HG03139 (cell line): ENCODE data around the gene LILRA2.
"Not testable (repeated sequence)": the region's sequence is repeated elsewhere in the genome, so short reads cannot be mapped to it uniquely, and the experiment has no call there.

Source experiments
- ATAC-seq: cut with Tn5 transposase; IDR thresholded peaks from one replicate; pipeline ENCODE4 v1.9.1; 2021; ENCODE audit not compliant: unreplicated experiment

LILRA2 gene

DNA sequence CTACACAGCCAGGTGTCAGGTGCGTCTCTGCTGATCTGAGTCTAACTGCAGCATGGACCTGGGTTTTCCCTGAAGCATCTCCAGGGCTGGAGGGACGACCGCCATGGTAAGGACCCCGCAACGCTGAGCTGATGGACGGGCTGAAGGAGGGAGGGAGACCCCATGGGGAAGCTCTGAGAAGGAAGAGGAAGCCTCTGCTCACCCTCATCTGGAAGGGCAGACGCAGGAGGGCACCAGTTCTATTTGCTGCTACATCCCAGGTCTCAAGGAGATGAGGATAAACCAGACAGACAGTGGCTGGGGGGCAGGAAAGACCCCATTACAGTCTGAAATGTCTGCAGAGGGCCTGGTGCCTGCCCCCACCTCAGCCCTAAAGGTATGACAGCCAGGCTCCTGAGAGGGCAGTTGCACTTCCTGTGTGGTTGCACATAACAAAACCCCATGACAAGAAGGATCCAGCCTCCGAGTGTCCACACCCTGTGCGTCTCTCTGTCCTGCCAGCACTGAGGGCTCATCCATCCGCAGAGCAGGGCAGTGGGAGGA lies at the start of gene LILRA2:
LILRA2 (plus strand) TSS at position 461 of the 543 bp plus-strand sequence. CDS start 89 bp downstream, outside the sequence.
- no peak for ATAC-seq

DNA sequence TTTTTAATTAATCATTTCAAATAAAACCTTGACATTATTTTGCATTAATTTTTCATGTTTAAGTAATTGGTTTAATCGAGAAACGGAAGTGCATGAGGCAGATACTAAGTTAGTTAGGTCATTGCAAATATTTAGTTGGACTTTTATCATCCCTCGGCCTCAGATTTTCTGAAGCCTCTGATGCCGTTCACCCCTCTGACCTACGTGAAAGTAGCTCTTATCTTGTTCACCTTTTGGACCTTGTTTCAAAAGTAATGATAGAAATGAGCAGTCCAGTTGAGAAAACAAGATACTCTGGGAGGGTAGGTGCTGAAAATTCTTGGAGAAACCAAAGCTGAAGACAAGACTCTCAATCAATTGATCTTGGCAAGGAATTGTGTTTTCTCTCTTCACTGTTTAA lies 48.0 kb upstream of the LILRA2 start:
- no peak for ATAC-seq

DNA sequence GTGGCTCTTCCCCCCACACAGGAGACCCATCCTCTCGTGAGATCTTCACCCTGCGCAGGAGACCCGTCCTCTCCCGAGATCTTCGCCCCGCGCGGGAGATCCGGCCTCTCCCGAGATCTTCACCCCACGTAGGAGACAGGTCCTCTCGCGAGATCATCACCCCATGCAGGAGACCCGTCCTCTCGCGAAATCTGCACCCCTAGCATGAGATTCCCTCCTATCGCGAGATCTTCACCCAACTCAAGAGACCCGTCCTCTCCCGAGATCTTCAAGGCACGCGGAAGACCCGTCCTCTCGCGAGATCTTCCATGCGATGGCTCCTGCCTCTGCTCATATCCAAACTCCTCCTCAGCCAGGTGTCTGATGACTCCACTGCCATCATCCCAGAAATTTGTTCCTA lies 46.6 kb upstream of the LILRA2 start:
- no peak for ATAC-seq

DNA sequence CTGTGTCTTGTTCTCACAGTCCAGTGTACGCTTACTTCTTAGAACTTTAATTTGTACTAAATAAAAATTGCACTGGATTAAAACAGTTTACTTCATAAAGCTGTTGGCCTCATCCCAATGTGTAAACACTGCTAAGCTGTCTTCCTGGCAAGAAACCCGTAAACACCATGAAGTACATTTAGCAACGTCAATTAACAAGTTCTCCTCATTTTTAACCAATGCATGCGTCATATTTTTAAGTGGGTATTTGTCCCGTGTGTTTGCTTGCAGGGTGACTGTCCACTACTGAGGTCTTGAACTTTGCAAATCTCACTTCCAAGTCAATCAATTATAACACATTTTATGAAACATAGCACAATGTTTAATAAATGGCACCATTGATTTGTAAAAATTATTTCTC lies 42.7 kb upstream of the LILRA2 start:
- ATAC-seq, result no peak

DNA sequence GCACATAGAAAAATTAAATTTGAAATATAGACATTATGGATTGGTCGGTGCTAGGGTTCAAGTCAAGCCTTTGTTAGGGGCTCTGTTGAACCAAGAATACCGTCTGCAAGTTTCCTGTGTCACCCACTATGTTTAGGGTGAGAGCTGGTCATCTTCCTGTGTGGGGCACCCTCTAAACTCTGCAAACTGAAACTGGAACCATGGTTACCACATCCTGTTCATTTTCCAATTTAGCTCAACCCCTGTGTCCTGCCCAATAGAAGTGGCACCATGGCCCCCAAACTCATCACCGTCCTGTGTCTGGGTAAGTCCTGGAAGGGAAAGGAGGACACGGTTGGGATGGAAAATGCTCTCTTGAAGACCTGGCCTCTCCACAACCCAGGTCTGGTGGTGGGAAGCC lies 41.1 kb upstream of the LILRA2 start:
- ATAC-seq, result no peak

DNA sequence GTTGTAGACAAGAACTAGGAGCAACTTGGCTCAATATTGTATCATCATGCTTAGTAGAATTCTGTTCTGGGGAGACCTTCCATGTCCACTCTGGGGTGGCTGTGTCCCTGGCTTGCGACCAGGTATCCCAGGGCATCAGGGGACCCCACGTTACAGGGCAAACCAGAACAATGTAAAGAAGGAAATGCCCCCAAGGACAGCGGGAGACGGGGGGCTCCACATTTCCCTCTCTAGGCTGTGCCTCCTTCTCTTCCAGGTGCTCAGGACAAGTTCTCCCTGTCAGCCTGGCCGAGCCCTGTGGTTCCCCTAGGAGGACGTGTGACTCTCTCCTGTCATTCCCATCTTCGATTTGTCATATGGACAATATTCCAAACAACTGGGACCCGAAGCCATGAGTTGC lies 40.1 kb upstream of the LILRA2 start:
- no peak for ATAC-seq

DNA sequence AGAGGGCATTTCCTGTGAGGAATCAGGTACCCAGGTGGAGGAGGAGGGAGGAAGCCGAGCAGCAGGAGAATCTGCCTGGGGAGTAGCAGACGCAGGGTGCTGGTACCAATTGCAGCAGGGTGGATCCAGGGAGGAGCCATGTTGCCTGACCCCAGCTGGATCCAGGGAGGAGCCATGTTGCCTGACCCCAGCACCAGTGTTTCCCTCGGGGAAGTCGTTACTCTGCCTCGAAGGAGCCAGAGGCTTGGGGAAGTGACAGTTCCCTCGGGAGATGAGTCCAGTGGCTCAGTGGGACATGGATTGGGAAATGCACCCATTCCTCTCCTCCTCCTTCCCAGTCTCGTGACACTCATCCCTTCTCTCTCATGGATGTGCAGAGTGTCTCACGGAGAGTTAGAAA lies 39.4 kb upstream of the LILRA2 start:
- no peak for ATAC-seq

DNA sequence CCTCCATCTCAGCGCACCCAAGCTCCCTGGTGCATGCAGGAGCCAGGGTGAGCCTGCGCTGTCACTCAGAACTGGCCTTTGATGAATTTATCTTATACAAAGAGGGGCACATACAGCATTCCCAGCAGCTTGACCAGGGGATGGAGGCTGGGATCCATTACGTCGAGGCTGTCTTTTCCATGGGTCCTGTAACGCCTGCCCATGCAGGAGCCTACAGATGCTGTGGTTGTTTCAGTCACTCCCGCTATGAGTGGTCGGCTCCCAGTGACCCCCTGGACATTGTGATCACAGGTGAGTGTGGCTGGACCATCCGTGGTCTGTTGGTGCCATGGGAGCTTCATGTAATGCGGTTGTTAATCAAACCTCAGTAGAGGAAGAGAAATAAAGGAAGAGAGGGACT lies 38.0 kb upstream of the LILRA2 start:
- no peak for ATAC-seq

DNA sequence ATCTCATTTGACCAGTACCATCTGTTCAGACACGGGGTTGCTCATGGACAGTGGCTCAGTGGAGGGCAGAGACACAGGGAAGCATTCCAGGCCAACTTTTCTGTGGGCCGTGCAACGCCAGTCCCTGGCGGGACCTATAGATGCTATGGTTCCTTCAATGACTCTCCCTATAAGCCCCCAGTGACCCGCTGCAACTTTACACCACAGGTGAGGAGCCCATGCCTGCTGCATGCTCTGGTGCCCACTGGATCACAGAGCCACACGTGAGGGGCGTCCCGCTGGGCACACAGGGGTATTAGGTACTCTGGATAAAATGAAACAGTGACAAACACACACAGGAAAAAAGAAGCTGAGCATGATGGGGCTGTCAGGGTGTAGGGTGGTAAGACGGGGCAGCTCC lies 36.6 kb upstream of the LILRA2 start:
- ATAC-seq, result no peak

DNA sequence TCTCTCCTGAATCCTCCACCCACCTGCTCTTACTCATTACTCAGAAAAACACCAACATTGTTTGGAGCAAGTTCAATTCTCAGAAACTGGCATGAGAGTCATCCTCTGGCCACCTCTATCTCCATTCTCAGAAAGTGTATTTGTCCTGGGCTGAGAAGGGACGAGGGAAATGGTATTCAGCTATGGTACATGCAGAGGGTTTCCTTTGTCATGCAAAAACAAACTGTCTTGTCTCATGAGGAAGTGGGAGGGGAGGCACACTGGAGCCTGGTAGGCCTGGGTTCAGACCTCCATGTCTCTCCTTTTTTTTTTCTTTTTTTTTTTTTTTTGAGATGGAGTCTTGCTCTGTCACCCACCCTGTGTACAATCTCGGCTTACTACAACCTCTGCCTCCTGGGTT lies 31.9 kb upstream of the LILRA2 start:
- ATAC-seq, result no peak

DNA sequence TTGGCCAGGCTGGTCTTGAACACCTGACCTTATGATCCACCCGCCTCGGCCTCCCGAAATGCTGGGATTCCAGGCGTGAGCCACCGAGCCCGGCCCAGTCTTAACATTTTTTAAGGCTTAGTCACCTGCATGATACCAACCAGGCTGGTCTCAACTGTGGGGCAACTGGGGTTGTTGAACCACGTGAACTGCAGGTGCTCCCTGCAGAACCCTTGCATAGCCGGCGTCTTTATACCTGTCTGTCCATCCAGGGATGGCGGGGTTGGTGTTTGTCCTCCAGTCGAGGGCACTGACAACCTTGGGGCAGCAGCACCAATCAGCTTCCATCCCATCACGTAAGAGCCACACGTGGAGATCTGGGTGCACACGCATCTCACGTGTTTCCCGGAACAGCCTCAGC lies 24.8 kb upstream of the LILRA2 start:
- ATAC-seq, result no peak

DNA sequence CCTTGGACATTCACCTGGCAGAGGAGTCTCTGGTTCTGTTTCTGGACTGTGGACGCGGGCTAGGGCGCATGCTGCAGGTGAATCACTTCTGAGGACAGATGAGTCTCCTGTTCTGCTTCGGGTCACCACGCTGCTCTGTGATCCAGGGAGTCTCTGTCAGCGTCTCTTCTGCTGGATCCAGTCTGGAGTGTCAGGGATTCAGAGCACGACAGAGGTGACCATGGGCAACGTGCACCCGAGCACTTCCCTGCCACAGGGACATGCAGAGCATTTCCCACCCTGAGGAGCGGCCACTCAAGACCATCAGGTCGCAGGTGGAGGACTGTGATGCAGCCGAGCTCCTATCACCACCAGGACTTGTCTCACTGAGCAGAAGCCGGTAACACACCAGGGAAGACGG lies 24.4 kb upstream of the LILRA2 start:
- ATAC-seq, result no peak

DNA sequence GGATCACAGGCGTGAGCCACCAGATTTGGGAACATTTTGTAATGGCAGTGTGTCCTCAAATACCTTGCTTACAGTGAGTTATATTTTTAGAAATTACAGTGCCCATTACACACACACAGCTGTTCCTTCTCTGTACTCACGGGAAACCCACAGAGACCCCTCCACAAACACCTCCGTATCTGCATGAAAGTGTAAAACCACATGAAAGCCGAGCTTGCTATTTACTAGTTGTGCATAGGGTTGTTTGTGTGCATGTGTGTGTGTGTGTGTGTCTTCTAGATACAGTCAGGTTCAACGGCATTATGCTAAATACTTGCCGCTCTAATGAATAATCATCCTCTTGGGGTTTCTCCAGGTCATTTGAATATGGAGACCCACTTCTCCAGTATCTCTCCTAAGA lies 22.3 kb upstream of the LILRA2 start:
- ATAC-seq, result no peak

DNA sequence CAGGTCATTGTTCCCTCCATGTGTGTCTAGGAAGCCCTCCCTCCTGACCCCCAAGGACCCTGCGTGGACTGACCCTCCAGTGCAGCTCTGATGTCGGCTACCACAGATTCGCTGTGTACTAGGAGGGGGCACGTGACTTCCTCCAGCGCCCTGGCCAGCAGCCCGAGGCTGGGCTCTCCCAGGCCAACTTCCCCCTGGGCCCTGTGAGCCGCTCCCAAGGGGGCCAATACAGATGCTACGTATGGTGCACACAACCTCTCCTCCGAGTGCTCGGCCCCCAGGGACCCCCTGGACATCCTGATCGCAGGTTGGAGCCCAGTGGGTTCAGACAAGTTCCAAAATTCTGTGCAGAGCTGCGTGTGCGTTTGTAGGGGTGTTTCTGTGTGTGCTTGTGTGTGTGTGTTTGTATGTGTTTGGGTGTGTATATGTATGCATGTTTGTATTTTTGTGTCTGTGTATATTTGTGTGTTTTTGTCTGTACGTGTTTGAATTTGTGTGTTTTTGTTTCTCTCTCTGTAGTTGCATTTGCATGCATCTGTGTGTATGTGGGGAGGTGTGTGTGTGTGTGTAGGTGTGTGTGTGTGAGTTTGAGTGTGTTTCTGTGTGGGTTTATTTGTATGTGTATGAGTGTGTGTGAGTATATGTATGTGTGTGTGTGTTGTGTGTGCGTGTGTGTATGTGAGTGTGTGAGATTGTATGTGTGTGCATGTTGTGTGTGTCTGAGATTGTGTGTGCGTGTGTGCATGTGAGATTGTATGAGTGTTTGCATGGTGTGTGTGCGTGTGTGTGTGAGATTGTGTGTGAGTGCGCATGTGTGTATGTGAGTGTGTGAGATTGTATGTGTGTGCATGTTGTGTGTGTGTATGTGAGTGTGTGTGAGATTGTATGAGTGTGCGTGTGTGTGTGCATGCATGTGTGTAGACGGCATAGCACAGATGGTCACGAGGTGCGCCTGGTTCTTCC lies 21.4 kb upstream of the LILRA2 start:
- ATAC-seq, result no peak

DNA sequence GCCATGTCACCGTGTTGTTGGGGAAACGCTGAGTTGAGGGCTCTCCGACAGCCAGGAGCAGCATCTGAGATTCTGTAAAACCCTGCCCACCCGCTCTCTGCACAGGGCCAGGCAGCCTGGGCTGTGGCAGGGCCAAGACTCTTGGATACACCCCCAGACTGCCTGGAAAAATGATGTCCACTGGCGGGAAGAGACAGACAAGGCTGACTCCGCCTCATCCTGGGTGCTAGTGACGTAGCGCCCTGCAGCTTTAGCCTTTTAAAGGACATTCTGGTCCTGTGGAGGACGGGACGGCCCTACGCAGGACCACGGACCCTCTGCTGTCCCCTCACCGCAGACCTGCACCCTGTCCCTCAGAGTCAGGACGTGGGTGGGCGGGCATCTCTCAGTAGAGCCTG lies 20.7 kb upstream of the LILRA2 start:
- ATAC-seq, result no peak

DNA sequence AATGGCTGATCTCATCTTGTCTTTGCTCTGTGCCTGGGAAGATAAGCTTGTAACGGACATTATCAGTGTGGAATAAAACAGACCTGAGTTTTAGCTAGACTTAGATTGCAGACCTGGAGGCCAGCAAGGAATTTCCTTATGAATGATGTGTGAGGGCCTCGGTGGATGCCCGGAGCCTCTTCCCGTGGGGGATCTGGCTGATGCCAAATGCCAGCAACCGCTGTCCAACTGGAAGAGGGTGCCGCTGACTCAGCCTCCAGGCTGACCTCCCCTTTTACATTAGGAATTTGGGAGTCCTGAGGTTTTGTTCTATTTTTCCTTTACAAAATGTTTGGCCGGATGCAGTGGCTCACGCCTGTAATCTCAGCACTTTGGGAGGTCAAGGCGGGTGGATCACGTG lies 19.6 kb upstream of the LILRA2 start:
- no peak for ATAC-seq

DNA sequence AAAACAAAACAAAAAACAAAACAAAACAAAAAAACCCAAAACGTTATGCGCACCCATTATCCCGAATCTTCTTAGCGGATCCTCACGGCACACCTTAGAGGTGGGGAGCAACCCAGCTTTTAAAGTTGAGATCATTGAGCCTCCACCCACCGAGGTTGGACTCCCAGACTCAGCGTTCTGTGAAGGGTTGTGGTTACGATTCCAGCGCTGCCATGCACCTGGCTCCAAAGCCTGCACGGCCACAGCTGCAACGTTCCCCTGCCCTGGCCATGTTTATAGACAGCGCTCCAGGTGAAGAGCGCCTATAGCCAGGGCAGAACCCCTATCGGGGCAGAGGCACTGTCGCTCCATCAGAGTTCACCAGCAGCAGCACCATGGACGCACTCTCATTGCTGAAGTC lies 18.7 kb upstream of the LILRA2 start:
- ATAC-seq, result no peak

DNA sequence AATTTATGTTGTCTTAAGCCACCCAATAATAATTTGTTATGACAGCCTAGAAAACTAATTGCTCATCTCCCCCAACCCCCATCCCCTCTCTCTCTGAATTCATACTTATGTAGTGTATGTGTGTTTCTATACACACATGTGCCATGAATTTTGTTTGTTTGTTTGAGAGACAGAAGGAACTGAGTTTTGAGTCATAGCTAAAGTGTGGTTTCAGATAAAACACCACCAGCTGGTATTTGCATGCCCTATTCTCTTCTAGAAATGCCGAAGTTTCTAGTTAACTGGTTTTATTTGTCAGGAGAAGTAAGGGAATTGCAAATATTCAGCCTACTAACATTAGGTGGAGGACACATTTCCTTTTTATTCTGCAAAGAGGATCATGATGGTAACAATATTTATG lies 17.4 kb upstream of the LILRA2 start:
- ATAC-seq, result no peak

DNA sequence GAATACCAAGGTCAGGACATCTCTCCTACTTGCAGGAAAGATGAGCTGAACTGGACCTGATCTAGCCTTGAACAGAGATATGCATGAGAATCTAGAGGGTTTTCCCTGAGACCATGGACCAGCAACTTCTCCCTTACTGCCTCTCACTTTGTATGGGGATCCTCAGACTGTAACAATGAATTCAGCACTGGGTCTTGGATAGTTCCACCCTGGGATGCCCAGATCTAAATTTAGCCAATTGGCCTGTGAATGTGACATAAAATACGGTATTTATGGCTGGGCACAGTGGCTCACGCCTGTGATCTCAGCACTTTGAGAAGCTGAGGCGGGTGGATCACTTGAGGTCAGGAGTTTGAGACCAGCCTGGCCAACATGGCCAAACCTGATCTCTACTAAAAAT lies 15.3 kb upstream of the LILRA2 start:
- ATAC-seq, result no peak

DNA sequence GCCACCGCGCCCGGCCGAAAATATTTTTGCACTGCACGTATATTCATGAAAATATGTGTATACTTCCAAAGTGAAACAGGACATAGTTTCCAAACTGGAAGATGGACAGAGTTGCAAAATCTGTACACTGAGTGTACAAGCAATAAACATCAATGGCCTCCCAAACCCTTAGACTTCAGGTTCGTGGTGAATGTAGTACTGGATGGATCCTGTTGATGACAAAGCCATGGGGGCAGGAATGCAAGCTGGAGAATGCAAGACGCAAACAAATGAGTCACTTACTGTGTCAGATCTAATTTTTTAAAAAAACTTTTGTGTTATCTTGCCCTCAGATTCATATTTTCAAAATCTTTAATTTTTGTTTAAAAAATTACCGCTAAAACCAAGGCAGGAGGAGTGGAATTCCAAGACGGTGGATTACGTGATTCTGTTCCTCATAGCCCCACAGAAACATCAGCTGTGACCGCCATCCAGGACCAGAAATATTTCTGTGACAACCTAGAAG lies 12.7 kb upstream of the LILRA2 start:
- no peak for ATAC-seq

DNA sequence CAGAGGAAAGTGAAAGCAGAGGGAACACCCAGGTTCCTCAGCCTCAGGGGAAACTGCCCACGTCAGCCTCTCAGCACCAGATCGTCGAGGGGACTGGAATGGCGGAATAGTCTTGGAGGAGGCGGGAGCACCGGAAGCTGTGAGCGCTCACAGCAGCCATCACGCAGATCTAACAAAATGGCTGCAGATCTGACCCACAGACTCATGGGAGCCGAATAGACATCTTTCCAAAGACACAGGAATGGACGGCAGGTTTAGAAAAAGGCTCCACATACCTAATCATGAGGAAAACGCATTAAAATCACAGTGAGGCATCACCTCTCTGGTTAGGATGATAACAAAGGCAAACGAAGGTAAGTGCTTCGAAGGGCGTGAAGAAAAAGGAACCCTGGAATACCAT lies 11.8 kb upstream of the LILRA2 start:
- no peak for ATAC-seq

DNA sequence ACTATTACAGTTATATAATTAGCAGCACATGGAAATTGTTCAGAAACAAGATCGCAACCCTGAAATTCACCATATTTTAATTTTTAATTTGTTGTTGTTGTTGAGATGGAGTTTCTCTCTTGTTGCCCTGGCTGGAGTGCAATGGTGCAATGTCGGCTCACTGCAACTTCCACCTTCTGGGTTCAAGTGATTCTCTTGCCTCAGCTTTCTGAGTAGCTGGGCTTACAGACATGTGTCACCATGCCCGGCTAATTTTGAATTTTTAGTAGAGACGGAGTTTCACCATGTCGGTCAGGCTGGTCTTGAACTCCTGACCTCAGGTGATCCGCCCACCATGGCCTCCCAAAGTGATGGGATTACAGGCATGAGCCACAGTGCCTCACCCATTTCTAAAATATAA lies 10.4 kb upstream of the LILRA2 start:
- ATAC-seq, result not testable (repeated sequence)
